HEK293 (cell line): ENCODE measurements around the gene CRTC1.

Source experiments
- MYNN ChIP-seq: fragments of 450-650 bp; formaldehyde crosslinking; IDR thresholded peaks from 2 replicates; pipeline ENCODE4 v1.5.1; 2016; ENCODE audit warnings: missing biosample characterization, missing genetic modification characterization, borderline replicate concordance
- SP2 ChIP-seq: fragments of 450-650 bp; formaldehyde crosslinking; IDR thresholded peaks from 2 replicates; pipeline ENCODE4 v1.5.1; 2016; ENCODE audit warnings: missing biosample characterization, missing genetic modification characterization
- YY1 ChIP-seq: fragments of 450-650 bp; formaldehyde crosslinking; IDR thresholded peaks from 2 replicates; pipeline ENCODE4 v1.5.1; 2018; ENCODE audit warnings: missing biosample characterization, missing genetic modification characterization
- ZBTB17 ChIP-seq: fragments of 450-650 bp; formaldehyde crosslinking; IDR thresholded peaks from 2 replicates; pipeline ENCODE4 v1.5.1; 2016; ENCODE audit warnings: missing biosample characterization, missing genetic modification characterization
- ZBTB8A ChIP-seq: fragments of 450-650 bp; formaldehyde crosslinking; IDR thresholded peaks from 2 replicates; pipeline ENCODE4 v1.5.1; 2016; ENCODE audit warnings: missing biosample characterization, missing genetic modification characterization
- ZNF335 ChIP-seq: fragments of 450-650 bp; formaldehyde crosslinking; conservative IDR thresholded peaks from 2 replicates; pipeline ENCODE4 v1.5.1; 2016; ENCODE audit warnings: missing biosample characterization, missing genetic modification characterization
- ZNF785 ChIP-seq: fragments of 450-650 bp; formaldehyde crosslinking; IDR thresholded peaks from 2 replicates; pipeline ENCODE4 v1.5.1; 2016; ENCODE audit warnings: missing biosample characterization, missing genetic modification characterization
- TF ChIP-seq, protein P1 (sequence below): fragments of 450-650 bp; formaldehyde crosslinking; IDR thresholded peaks from 2 replicates; pipeline ENCODE4; 2016; ENCODE audit warnings: missing biosample characterization, missing genetic modification characterization
- TF ChIP-seq, protein P2 (sequence below): fragments of 450-650 bp; formaldehyde crosslinking; IDR thresholded peaks from 2 replicates; pipeline ENCODE4 v1.5.1; 2016; ENCODE audit warnings: missing biosample characterization, missing genetic modification characterization, low read depth
- TF ChIP-seq, protein P3 (sequence below): fragments of 450-650 bp; formaldehyde crosslinking; IDR thresholded peaks from 2 replicates; pipeline ENCODE4 v1.5.1; 2016; ENCODE audit warnings: missing biosample characterization, missing genetic modification characterization
- TF ChIP-seq, protein P4 (sequence below): fragments of 450-650 bp; formaldehyde crosslinking; IDR thresholded peaks from 2 replicates; pipeline ENCODE4 v1.5.1; 2016; ENCODE audit warnings: missing biosample characterization, missing genetic modification characterization
- TF ChIP-seq, protein P5 (sequence below): fragments of 450-650 bp; formaldehyde crosslinking; IDR thresholded peaks from 2 replicates; pipeline ENCODE4 v1.5.1; 2016; ENCODE audit warnings: missing biosample characterization, missing genetic modification characterization

DNA sequence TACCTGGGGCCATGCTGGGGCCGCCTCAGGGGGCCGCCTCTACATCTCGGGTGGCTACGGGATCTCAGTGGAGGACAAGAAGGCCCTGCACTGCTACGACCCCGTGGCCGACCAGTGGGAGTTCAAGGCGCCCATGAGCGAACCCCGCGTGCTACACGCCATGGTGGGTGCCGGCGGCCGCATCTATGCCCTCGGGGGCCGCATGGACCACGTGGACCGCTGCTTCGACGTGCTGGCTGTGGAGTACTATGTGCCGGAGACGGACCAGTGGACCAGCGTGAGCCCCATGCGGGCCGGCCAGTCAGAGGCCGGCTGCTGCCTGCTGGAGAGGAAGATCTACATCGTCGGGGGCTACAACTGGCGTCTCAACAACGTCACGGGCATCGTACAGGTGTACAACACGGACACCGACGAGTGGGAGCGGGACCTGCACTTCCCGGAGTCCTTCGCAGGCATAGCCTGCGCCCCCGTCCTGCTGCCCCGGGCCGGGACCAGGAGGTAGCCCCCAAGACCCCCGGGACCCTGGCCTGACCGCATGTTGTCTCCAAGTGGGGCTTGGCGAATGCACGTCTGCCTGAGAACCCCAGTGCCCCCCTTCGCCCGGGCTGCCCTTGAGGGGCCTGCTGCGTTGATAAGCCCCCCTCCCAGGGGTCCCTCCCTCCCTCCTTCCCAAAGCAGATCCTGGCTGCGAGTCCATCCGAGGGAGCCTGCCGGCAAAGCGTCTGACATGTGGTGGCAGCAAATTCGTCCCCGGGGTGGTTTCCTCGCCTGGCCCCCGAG is 14.5 kb upstream of the CRTC1 start:
- TF ChIP-seq ZBTB17 (no peak), MYNN (no peak), ZNF335 (no peak), YY1 (tag by site-specific recombination) (no peak), ZNF785 (tag by site-specific recombination) (no peak), ZBTB8A (tag by site-specific recombination) (no peak), SP2 (tag by site-specific recombination) (no peak)
- TF ChIP-seq, protein P1, sequence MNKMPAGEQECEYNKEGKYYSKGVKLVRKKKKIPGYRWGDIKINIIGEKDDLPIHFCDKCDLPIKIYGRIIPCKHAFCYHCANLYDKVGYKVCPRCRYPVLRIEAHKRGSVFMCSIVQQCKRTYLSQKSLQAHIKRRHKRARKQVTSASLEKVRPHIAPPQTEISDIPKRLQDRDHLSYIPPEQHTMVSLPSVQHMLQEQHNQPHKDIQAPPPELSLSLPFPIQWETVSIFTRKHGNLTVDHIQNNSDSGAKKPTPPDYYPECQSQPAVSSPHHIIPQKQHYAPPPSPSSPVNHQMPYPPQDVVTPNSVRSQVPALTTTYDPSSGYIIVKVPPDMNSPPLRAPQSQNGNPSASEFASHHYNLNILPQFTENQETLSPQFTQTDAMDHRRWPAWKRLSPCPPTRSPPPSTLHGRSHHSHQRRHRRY (tag by site-specific recombination): no peak
- TF ChIP-seq, protein P2, sequence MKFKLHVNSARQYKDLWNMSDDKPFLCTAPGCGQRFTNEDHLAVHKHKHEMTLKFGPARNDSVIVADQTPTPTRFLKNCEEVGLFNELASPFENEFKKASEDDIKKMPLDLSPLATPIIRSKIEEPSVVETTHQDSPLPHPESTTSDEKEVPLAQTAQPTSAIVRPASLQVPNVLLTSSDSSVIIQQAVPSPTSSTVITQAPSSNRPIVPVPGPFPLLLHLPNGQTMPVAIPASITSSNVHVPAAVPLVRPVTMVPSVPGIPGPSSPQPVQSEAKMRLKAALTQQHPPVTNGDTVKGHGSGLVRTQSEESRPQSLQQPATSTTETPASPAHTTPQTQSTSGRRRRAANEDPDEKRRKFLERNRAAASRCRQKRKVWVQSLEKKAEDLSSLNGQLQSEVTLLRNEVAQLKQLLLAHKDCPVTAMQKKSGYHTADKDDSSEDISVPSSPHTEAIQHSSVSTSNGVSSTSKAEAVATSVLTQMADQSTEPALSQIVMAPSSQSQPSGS: no peak
- TF ChIP-seq, protein P3, sequence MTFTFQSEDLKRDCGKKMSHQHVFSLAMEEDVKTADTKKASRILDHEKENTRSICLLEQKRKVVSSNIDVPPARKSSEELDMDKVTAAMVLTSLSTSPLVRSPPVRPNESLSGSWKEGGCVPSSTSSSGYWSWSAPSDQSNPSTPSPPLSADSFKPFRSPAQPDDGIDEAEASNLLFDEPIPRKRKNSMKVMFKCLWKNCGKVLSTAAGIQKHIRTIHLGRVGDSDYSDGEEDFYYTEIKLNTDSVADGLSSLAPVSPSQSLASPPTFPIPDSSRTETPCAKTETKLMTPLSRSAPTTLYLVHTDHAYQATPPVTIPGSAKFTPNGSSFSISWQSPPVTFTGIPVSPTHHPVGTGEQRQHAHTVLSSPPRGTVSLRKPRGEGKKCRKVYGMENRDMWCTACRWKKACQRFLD: no peak
- TF ChIP-seq, protein P4, sequence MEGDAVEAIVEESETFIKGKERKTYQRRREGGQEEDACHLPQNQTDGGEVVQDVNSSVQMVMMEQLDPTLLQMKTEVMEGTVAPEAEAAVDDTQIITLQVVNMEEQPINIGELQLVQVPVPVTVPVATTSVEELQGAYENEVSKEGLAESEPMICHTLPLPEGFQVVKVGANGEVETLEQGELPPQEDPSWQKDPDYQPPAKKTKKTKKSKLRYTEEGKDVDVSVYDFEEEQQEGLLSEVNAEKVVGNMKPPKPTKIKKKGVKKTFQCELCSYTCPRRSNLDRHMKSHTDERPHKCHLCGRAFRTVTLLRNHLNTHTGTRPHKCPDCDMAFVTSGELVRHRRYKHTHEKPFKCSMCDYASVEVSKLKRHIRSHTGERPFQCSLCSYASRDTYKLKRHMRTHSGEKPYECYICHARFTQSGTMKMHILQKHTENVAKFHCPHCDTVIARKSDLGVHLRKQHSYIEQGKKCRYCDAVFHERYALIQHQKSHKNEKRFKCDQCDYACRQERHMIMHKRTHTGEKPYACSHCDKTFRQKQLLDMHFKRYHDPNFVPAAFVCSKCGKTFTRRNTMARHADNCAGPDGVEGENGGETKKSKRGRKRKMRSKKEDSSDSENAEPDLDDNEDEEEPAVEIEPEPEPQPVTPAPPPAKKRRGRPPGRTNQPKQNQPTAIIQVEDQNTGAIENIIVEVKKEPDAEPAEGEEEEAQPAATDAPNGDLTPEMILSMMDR (tag by site-specific recombination): no peak
- TF ChIP-seq, protein P5, sequence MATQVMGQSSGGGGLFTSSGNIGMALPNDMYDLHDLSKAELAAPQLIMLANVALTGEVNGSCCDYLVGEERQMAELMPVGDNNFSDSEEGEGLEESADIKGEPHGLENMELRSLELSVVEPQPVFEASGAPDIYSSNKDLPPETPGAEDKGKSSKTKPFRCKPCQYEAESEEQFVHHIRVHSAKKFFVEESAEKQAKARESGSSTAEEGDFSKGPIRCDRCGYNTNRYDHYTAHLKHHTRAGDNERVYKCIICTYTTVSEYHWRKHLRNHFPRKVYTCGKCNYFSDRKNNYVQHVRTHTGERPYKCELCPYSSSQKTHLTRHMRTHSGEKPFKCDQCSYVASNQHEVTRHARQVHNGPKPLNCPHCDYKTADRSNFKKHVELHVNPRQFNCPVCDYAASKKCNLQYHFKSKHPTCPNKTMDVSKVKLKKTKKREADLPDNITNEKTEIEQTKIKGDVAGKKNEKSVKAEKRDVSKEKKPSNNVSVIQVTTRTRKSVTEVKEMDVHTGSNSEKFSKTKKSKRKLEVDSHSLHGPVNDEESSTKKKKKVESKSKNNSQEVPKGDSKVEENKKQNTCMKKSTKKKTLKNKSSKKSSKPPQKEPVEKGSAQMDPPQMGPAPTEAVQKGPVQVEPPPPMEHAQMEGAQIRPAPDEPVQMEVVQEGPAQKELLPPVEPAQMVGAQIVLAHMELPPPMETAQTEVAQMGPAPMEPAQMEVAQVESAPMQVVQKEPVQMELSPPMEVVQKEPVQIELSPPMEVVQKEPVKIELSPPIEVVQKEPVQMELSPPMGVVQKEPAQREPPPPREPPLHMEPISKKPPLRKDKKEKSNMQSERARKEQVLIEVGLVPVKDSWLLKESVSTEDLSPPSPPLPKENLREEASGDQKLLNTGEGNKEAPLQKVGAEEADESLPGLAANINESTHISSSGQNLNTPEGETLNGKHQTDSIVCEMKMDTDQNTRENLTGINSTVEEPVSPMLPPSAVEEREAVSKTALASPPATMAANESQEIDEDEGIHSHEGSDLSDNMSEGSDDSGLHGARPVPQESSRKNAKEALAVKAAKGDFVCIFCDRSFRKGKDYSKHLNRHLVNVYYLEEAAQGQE (tag by site-specific recombination): no peak
